Stimulated activated CD8-positive, alpha-beta memory T cell treated with anti-CD3 and anti-CD28 coated beads, Interleukin-15, amount 100 ng/mL, for 1 hour (primary cell): Measurements from ENCODE around the gene SLC35B1.

Experiments used
- DNase-seq: peaks from one replicate; pipeline ENCODE4 v3.0.0-alpha.2; 2020; ENCODE audit warnings: low read depth

SLC35B1 gene

DNA sequence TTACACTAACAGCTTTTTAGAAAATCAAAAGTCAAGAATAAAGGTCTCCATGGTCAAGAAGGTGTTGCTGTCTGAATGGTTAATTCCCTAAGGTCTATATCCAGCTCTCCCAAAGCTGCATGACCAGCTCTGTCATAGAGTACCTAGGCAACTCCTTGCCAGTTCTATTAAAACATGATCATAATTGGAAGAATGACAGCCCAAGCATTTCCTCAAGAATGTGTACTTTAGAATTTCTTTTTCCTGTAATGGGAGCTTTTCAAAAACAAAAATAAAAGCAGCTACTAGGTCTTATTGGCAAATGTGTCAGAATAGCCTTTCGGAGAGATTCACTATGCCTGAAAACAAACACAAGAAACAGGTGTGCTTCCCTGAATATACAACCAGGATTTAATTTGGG, 37.8 kb downstream of the SLC35B1 start:
- no peak for DNase-seq

DNA sequence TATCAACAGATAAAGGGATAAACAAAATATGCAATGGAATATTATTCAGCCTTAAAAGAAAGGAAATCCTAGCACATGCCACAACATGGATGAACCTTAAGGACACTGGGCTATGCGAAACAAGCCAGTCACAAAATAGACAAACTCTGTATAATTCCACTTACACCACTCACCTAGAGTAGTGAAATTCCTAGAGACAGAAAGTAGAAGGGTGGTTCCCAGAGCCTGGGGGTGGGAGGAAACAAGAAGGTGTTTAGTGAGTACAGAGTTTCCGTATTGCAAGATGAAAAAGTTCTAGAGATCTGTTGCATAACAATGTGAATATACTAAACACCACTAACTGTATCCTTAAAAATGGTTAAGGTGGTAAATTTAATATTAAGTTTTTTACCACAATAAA, 39.9 kb downstream of the SLC35B1 start:
- no peak for DNase-seq

DNA sequence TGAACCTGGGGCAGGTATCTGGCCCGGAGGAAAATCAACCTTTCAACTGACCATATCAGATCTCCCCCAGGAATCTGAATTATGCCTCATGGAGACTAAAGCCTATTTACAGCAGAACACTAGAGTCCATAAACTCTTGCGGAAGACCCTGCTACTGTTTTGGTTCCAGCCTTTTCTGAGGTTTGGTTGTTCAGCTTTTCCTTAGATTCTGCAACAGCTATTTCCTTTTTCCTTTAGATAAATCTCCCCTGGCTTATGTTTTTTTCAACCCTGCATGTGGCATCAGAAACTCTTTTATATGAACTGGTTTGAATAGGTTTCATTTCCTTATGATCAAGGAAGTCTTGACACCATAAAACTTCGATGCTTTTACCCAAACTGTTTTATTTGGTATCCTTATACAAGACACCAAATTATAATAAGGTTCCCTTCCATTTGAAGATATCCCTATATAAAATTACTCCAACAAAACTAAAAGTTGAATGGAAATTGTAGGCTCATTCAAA, 43.0 kb downstream of the SLC35B1 start:
- DNase-seq, result no peak

DNA sequence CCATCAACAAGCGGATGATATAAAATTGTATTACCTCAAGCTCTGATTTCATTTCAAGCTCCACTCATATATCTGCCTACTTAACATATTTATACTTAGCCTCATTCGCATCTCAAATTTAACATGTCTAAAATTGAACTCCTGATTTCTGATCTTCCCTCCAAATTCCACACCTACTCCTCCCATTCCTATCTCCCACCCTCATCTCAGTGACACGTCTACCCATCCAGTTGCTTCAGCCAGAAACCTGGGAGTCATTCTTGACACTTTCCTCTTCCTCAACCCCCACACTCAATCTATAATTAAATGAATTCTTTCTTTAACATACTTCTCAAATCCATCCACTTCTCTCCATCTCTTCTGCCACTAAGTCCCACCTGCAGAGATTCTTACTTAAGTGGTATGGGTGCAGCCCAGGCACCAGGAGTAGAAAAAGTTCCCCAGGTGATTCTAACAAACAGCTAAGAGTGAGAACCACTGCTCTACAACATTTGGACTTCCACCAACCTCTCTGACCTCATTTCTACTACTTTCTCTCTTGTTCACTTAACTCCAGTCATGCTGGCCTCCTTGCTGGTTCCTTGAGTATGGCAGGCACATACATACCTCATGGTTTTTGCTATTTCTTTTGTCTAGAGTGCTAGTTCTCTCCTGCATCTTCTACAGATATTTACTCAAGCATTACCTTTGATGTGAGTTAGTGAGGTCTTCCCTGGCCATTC, 47.9 kb downstream of the SLC35B1 start:
- no peak for DNase-seq

DNA sequence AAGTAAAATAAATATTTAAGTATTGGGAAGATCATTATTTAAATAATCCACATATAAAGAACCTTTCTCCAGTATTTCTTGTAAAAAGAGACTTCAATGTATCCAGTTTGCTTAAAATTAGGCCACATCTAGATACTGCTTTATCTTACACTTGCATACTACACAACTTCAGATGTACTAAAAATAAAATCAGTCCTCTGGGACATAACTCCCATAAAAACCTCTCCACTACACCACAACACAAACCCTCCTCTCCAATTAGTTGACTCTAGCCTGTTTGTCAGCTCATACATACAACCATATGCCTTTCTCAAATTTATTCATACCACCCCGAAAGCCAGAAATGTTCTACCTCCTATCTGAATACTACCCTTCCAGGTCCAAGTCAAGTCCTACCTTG, 51.5 kb downstream of the SLC35B1 start:
- no peak for DNase-seq
